ENCODE data around the gene BAZ1A. TPM values are rescaled to one million over a fixed set of nuclear protein-coding genes. Genes with fewer than 3 reads are reported as not detected.

Gene BAZ1A
- polyA plus RNA-seq, 1 donor from 2014 or later: 20.6 TPM

- H3K36me3 Mint-ChIP-seq: no peaks in the 10 kb centered on the region
- H3K27ac Mint-ChIP-seq: peak overlapping the region; percentile 99 to 100 (median 99)
- H3K27me3 Mint-ChIP-seq: no peaks in the 10 kb centered on the region
- peaks cover 29 to 40% (median 40%) of the 10 kb centered on the region in 3 donors for H3K4me1 Mint-ChIP-seq
- peak overlapping the region; percentile 97 to 99 (median 98) for H3K4me3 Mint-ChIP-seq
- H3K9me3 Mint-ChIP-seq: peaks cover 0 to 2% (median 0%) of the 10 kb centered on the region in 3 donors
Measured at GRCh38 chr14:34872822-34873588, 2.2 kb downstream of the BAZ1A start.

GRCh38 chr14:34867199-34867598 lies 8.0 kb downstream of the BAZ1A start:
- Mint-ChIP-seq H3K4me1 (peaks cover 27 to 40% (median 37%) of the 10 kb centered on the region in 3 donors), H3K27ac (peak overlapping the region in 1 of 3 donors; percentile 10)

GRCh38 chr14:34865889-34866574 lies 9.1 kb downstream of the BAZ1A start:
- no peaks in the 10 kb centered on the region for H3K27me3 Mint-ChIP-seq
- H3K27ac Mint-ChIP-seq: peak overlapping the region in 1 of 3 donors; percentile 39
- H3K9me3 Mint-ChIP-seq: no peaks in the 10 kb centered on the region
- H3K4me3 Mint-ChIP-seq: peak overlapping the region in 1 of 4 donors; percentile 37
- peaks cover 23 to 37% (median 34%) of the 10 kb centered on the region in 3 donors for H3K4me1 Mint-ChIP-seq
- no peaks in the 10 kb centered on the region for H3K36me3 Mint-ChIP-seq

More at GRCh38 chr14:34867199-34867598, 8.0 kb downstream of the BAZ1A start:
- Mint-ChIP-seq H3K36me3 (no peaks in the 10 kb centered on the region), H3K27me3 (no peaks in the 10 kb centered on the region), H3K4me3 (peak overlapping the region in 2 of 4 donors; percentile 12 to 19), H3K9me3 (no peaks in the 10 kb centered on the region)

GRCh38 chr14:34863844-34864243 lies 11.3 kb downstream of the BAZ1A start:
- Mint-ChIP-seq H3K9me3 (no peaks in the 10 kb centered on the region), H3K4me3 (no peak overlapping the region), H3K4me1 (peaks cover 16 to 23% (median 19%) of the 10 kb centered on the region in 3 donors), H3K27me3 (no peaks in the 10 kb centered on the region), H3K36me3 (no peaks in the 10 kb centered on the region), H3K27ac (no peak overlapping the region)

GRCh38 chr14:34858765-34859164 lies 16.4 kb downstream of the BAZ1A start:
- Mint-ChIP-seq H3K4me3 (no peak overlapping the region), H3K4me1 (peaks cover 9 to 19% (median 12%) of the 10 kb centered on the region in 3 donors), H3K27ac (no peak overlapping the region), H3K36me3 (peaks cover 3% of the 10 kb centered on the region), H3K9me3 (peaks cover 0 to 2% (median 0%) of the 10 kb centered on the region in 3 donors), H3K27me3 (no peaks in the 10 kb centered on the region)

GRCh38 chr14:34857689-34858449 lies 17.3 kb downstream of the BAZ1A start:
- H3K27me3 Mint-ChIP-seq: no peaks in the 10 kb centered on the region
- H3K27ac Mint-ChIP-seq: peak overlapping the region in 2 of 3 donors; percentile 46 to 86
- peaks cover 9 to 19% (median 12%) of the 10 kb centered on the region in 3 donors for H3K4me1 Mint-ChIP-seq
- H3K36me3 Mint-ChIP-seq: peaks cover 3% of the 10 kb centered on the region
- H3K4me3 Mint-ChIP-seq: peak overlapping the region in 2 of 4 donors; percentile 23 to 65
- peaks cover 0 to 2% (median 0%) of the 10 kb centered on the region in 3 donors for H3K9me3 Mint-ChIP-seq

GRCh38 chr14:34853041-34853440 lies 22.1 kb downstream of the BAZ1A start:
- Mint-ChIP-seq H3K4me1 (peaks cover 9 to 14% (median 9%) of the 10 kb centered on the region in 3 donors), H3K27me3 (no peaks in the 10 kb centered on the region), H3K4me3 (no peak overlapping the region), H3K36me3 (peaks cover 3% of the 10 kb centered on the region), H3K27ac (no peak overlapping the region), H3K9me3 (peaks cover 0 to 2% (median 0%) of the 10 kb centered on the region in 3 donors)

- no peak overlapping the region for H3K4me3 Mint-ChIP-seq
- H3K9me3 Mint-ChIP-seq: no peaks in the 10 kb centered on the region
- no peak overlapping the region for H3K27ac Mint-ChIP-seq
- H3K36me3 Mint-ChIP-seq: peaks cover 3% of the 10 kb centered on the region
- no peaks in the 10 kb centered on the region for H3K27me3 Mint-ChIP-seq
- H3K4me1 Mint-ChIP-seq: peaks cover 0 to 5% (median 2%) of the 10 kb centered on the region in 3 donors
Measured at GRCh38 chr14:34851395-34851794, 23.8 kb downstream of the BAZ1A start.

- no peak overlapping the region for H3K27ac Mint-ChIP-seq
- H3K36me3 Mint-ChIP-seq: no peaks in the 10 kb centered on the region
Measured at GRCh38 chr14:34845869-34846268, 29.3 kb downstream of the BAZ1A start.

GRCh38 chr14:34843011-34843554 lies 32.1 kb downstream of the BAZ1A start:
- H3K9me3 Mint-ChIP-seq: no peaks in the 10 kb centered on the region
- no peak overlapping the region for H3K27ac Mint-ChIP-seq
- H3K4me1 Mint-ChIP-seq: peaks cover 5 to 9% (median 7%) of the 10 kb centered on the region in 3 donors
- no peaks in the 10 kb centered on the region for H3K36me3 Mint-ChIP-seq
- H3K27me3 Mint-ChIP-seq: no peaks in the 10 kb centered on the region
- no peak overlapping the region for H3K4me3 Mint-ChIP-seq

More at GRCh38 chr14:34845869-34846268, 29.3 kb downstream of the BAZ1A start:
- Mint-ChIP-seq H3K4me1 (peaks cover 5 to 9% (median 6%) of the 10 kb centered on the region in 3 donors), H3K9me3 (no peaks in the 10 kb centered on the region), H3K27me3 (no peaks in the 10 kb centered on the region), H3K4me3 (no peak overlapping the region)

- Mint-ChIP-seq H3K27me3 (no peaks in the 10 kb centered on the region), H3K4me1 (peaks cover 3 to 19% (median 17%) of the 10 kb centered on the region in 3 donors), H3K36me3 (no peaks in the 10 kb centered on the region), H3K27ac (no peak overlapping the region), H3K9me3 (no peaks in the 10 kb centered on the region), H3K4me3 (no peak overlapping the region)
Measured at GRCh38 chr14:34837801-34838322, 37.3 kb downstream of the BAZ1A start.

GRCh38 chr14:34835312-34835711 lies 39.8 kb downstream of the BAZ1A start:
- no peak overlapping the region for H3K4me3 Mint-ChIP-seq
- peaks cover 16 to 36% (median 28%) of the 10 kb centered on the region in 3 donors for H3K4me1 Mint-ChIP-seq
- H3K27me3 Mint-ChIP-seq: no peaks in the 10 kb centered on the region
- peak overlapping the region in 1 of 3 donors; percentile 10 for H3K27ac Mint-ChIP-seq
- H3K36me3 Mint-ChIP-seq: no peaks in the 10 kb centered on the region
- no peaks in the 10 kb centered on the region for H3K9me3 Mint-ChIP-seq

- Mint-ChIP-seq H3K9me3 (no peaks in the 10 kb centered on the region), H3K27me3 (no peaks in the 10 kb centered on the region), H3K27ac (peak overlapping the region in 2 of 3 donors; percentile 48 to 75), H3K36me3 (no peaks in the 10 kb centered on the region), H3K4me3 (no peak overlapping the region), H3K4me1 (peaks cover 16 to 46% (median 33%) of the 10 kb centered on the region in 3 donors)
Measured at GRCh38 chr14:34833549-34834523, 41.3 kb downstream of the BAZ1A start.
